GM10847 (cell line): ENCODE data around the gene ATP9B.

Source experiments
- POLR2A ChIP-seq: IDR thresholded peaks from 2 replicates; pipeline ENCODE4 v1.6.1; 2011; ENCODE audit not compliant: insufficient read length; ENCODE audit errors: extremely low read depth

Gene ATP9B

DNA sequence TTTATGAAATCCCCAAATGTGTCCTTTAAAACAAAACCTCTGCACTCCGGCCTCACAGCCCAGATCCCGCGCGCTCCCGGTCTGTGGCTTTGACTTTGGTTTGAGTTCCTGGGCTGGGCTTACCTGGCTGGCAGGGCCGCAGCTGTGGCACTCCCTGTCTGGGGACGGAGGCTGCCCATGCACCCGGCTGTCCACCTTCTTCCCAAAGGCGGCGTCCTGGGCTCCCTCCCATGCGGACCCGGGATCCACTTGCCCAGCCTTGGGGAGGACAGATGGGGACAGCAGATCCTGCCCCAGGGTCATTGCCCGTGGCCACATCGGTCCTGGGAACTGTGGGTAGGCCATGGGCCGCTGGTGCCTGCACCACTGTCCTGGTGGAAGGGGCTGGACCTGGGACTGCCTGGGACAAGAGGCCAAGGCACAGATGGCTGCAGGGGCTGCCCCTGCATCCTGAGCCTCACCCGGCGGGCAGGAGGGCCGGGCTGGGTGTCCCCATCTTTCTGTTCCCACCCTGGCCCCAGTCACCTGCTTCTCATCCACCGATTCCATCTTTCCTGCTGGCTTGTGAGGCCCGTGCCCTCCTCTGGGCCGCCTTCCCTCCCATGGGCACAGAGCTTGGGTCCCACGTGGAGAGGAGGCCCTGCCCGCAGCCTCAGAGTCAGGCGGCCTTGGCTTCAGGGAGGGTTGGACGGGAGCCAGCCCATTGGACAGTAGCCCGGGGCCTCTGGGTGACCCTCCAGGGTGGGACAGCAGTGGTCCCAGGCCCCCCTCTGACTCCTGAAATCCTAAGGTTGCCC, 354.2 kb downstream of the ATP9B start:
- no peak for TF ChIP-seq POLR2A

GRCh38 chr18:79424008-79424565, 354.9 kb downstream of the ATP9B start:
- TF ChIP-seq POLR2A = no peak

DNA sequence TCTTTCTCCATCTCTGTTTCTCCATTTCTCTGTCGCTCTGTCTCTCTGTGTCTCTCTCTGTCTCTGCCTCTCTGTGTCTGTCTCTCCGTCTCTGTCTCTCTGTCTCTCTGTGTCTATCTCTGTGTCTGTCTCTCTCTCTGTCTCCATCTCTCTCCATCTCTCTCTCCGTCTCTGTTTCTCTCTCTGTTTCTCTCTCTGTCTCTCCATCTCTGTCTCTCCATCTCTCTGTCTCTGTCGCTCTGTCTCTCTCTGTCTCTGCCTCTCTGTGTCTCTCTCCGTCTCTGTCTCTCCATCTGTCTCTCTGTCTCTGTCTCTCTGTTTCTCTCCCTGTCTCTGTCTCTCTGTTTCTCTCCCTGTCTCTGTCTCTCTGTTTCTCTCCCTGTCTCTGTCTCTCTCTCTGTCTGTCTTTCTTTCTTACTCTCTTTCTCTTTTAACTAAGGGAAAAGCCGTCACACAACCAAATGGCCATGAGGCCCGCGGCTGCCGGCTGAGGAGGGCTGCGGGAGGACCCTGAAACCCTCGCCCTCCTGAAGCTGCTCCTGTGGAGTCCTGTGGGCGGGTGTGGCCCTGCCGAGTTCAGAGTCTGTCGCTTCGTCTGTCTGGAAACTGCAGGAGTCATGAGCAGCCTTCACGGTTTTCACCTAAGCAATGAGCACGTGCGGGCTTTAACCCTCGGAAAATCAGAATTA, 355.8 kb downstream of the ATP9B start:
- TF ChIP-seq POLR2A = no peak

GRCh38 chr18:79425569-79425886, 356.3 kb downstream of the ATP9B start:
- no peak for TF ChIP-seq POLR2A

- no peak for TF ChIP-seq POLR2A
Observed at GRCh38 chr18:79426376-79427300, 357.4 kb downstream of the ATP9B start.

DNA sequence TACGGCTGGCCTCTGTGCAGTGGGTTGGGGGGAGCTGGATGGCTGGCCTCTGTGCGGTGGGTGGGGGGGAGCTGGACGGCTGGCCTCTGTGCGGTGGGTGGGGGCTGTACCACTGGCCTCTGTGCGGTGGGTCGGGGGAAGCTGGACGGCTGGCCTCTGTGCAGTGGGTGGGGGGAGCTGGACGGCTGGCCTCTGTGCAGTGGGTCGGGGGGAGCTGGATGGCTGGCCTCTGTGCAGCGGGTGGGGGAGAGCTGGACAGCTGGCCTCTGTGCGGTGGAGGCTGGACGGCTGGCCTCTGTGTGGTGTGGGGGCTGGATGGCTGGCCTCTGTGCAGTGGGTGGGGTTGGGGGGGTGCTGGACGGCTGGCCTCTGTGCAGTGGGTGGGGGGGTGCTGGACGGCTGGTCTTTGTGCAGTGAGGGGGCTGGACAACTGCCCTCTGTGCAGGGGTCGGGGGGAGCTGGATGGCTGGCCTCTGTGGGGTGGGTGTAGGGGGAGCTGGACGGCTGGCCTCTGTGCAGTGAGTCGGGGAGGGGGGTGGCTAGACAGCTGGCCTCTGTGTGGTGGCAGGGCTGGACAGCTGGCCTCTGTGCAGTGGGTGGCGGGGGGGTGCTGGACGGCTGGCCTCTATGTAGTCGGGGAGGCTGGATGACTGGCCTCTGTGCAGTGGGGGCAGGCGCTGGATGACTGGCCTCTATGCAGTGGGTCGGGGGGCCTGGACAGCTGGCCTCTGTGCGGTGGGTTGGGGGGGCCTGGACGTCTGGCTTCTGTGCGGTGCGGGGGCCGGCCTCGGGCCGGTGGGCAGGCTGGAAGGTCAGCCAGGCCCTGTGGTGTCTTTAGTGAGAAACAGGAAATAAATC, 358.4 kb downstream of the ATP9B start:
- no peak for TF ChIP-seq POLR2A
